Lower lobe of right lung (tissue), 2 donors: Measurements from ENCODE around the gene ZMIZ1. TPM values are rescaled to one million over a fixed set of nuclear protein-coding genes. Genes with fewer than 3 reads are reported as not detected.
A peak's percentile ranks its signal among the peaks of the same experiment; 100 is the strongest.

ENCODE experiments used
- ATAC-seq, 2 donors: fragments of 200-7000 bp; cut with Tn5 transposase; one replicate each; pipeline ENCODE4 v1.9.1; 2020 to 2022; ENCODE audit warnings: mild to moderate bottlenecking in 2 of 2, moderate library complexity in 2 of 2
- DNase-seq: peaks from one replicate; pipeline ENCODE4 v3.0.0-alpha.2; 2020
- H3K27ac ChIP-seq: fragments of 200-600 bp; one replicate; pipeline ENCODE4 v1.8.0; 2022
- H3K27me3 ChIP-seq: fragments of 200-600 bp; one replicate; pipeline ENCODE4 v1.8.0; 2022; ENCODE audit warnings: low read depth
- H3K36me3 ChIP-seq: fragments of 200-600 bp; one replicate; pipeline ENCODE4 v1.8.0; 2022; ENCODE audit warnings: mild to moderate bottlenecking
- H3K4me1 ChIP-seq: fragments of 200-600 bp; one replicate; pipeline ENCODE4 v1.8.0; 2022
- H3K4me3 ChIP-seq: fragments of 200-600 bp; one replicate; pipeline ENCODE4 v1.8.0; 2022; ENCODE audit warnings: mild to moderate bottlenecking
- H3K9me3 ChIP-seq: fragments of 200-600 bp; one replicate; pipeline ENCODE4 v1.8.0; 2022
- intact Hi-C: fragments of 100-400 bp; cut with DNase I; formaldehyde crosslinking; loops from one replicate; pipeline ENCODE4 v1.11.0; 2022
- total RNA-seq: library from RNA; stranded (reverse); fragmentation: NEBNext Ultra II Directional; extraction: Animal tissue kit (Norgen Biotek cat#: 25700); gene quantifications from one replicate; pipeline ENCODE4 v1.2.1, GENCODE V29; 2021
- TF ChIP-seq, protein P1 (sequence below): fragments of 200-600 bp; IDR thresholded peaks from one replicate; pipeline ENCODE4 v1.8.0; 2022; ENCODE audit warnings: antibody characterized with exemption, mild to moderate bottlenecking
- donor health status: DM: no; HTN: yes; CAD: no; lungs with severe emphysema.

ZMIZ1 gene
- total RNA-seq, 1 donor from 2014 or later: 102 TPM

DNA sequence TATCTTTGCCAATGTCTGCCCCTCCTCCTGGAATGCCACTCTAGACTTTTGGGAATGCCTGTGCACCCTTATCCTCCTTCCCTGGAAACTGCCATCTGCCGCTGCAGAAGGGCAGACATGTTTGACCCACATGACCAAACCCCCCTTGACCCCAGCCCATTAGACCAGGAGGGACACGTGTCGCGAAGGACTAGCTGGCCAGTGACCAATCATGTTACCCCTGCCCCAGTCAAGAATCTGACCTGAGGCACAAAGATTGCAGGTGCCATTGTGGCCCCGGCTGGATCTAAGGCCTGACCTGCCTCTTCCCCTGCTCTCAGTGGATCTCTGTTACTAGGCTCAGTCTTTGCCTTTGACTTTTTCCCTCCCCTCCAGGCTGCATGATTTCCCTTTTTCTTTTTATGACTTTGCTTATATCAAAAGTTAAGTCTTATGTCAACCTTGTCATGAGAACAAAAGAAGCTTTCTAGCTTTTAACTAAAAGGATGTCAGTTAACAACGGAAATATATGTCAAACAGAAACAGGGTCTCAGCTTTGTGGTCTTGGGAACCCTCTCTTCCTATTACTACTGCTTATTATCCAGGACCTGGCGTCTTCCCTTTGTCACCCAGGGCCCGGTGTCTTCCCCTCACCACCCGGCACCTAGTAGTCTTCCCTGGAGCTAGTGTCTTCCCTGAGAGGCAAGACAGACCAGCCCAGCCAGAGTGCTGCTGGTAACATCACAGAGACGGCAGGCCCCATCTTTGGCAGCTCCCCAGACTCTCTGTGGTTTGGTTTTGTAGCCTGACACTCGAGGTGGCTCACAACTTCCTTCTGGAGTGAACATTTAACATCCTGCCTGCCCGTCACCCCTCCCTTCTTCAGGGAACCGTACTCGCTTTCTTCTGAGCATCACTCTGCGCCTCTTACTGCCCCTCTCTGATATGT, 254.1 kb downstream of the ZMIZ1 start:
- Histone ChIP-seq H3K27me3 (no peaks in the 10 kb centered on the region), H3K36me3 (no peaks in the 10 kb centered on the region), H3K9me3 (no peaks in the 10 kb centered on the region), H3K4me3 (no peak overlapping the region), H3K4me1 (peaks cover 18% of the 10 kb centered on the region), H3K27ac (peak overlapping the region; percentile 24)
- DNase-seq: peak; percentile 72
- intact Hi-C loops: no loop called here
- ATAC-seq: peak; percentile 63 to 70
- TF ChIP-seq, protein P1, sequence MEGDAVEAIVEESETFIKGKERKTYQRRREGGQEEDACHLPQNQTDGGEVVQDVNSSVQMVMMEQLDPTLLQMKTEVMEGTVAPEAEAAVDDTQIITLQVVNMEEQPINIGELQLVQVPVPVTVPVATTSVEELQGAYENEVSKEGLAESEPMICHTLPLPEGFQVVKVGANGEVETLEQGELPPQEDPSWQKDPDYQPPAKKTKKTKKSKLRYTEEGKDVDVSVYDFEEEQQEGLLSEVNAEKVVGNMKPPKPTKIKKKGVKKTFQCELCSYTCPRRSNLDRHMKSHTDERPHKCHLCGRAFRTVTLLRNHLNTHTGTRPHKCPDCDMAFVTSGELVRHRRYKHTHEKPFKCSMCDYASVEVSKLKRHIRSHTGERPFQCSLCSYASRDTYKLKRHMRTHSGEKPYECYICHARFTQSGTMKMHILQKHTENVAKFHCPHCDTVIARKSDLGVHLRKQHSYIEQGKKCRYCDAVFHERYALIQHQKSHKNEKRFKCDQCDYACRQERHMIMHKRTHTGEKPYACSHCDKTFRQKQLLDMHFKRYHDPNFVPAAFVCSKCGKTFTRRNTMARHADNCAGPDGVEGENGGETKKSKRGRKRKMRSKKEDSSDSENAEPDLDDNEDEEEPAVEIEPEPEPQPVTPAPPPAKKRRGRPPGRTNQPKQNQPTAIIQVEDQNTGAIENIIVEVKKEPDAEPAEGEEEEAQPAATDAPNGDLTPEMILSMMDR: no peak

DNA sequence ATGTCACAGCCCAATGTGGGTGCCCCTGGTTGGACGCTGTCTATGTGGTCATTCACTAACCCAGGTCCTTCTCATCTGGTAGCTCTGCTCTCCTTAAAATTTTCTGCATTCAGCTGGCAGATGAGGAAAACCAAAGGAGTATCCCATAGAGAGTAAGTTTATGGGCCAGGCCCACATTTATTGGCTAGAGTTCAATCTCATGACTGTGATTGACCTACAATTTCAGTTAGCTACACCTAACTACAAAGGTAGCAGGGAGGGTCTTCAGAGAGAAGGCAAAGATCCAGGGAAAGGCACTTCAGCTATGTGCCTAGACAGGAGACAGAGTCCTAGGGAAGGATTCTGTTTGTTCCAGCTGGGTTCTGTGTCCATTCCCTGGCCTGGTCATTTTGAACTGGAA, 254.8 kb downstream of the ZMIZ1 start:
- intact Hi-C loops: no loop called here
- no peak overlapping the region for H3K4me3 ChIP-seq
- TF ChIP-seq, protein P1: no peak
- no peaks in the 10 kb centered on the region for H3K27me3 ChIP-seq
- H3K27ac ChIP-seq: no peak overlapping the region
- H3K36me3 ChIP-seq: no peaks in the 10 kb centered on the region
- no peak for DNase-seq
- no peak for ATAC-seq
- H3K4me1 ChIP-seq: peaks cover 13% of the 10 kb centered on the region
- no peaks in the 10 kb centered on the region for H3K9me3 ChIP-seq

DNA sequence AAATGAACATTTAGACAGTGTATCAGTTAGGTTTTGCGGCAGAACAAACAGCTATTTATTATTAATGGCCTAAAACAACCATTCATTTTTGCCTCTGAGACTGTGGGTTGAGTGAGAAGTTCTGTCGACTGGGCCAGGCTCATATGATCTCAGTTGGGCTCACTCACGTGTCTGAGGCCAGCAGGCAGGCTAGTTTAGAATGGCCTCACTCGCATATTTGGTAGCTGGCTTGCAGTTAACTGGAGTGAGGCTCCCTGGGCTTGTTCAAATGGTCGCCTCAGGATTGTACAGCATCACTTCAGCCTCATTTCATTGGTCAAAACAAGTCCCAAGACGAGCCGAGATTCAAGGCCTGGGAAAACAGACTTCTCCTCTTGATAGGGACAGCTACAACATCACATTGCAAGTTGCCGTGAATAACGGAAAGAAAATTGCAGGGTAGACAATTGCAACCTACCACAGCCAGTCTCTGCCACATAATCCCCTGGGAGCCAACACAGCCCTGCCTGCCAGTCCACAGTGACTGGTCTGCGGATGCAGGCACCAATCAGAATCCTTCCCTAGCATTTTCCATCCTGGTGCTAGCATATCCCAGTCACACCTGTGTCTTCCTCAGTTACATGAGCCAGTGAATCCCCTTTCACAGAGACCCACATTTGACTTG, 255.4 kb downstream of the ZMIZ1 start:
- Histone ChIP-seq H3K4me3 (no peak overlapping the region), H3K27me3 (no peaks in the 10 kb centered on the region), H3K4me1 (peaks cover 13% of the 10 kb centered on the region), H3K27ac (no peak overlapping the region), H3K9me3 (no peaks in the 10 kb centered on the region), H3K36me3 (no peaks in the 10 kb centered on the region)
- DNase-seq (peak; percentile 13), ATAC-seq (no peak)
- TF ChIP-seq, protein P1: no peak
- intact Hi-C loops: no loop called here

DNA sequence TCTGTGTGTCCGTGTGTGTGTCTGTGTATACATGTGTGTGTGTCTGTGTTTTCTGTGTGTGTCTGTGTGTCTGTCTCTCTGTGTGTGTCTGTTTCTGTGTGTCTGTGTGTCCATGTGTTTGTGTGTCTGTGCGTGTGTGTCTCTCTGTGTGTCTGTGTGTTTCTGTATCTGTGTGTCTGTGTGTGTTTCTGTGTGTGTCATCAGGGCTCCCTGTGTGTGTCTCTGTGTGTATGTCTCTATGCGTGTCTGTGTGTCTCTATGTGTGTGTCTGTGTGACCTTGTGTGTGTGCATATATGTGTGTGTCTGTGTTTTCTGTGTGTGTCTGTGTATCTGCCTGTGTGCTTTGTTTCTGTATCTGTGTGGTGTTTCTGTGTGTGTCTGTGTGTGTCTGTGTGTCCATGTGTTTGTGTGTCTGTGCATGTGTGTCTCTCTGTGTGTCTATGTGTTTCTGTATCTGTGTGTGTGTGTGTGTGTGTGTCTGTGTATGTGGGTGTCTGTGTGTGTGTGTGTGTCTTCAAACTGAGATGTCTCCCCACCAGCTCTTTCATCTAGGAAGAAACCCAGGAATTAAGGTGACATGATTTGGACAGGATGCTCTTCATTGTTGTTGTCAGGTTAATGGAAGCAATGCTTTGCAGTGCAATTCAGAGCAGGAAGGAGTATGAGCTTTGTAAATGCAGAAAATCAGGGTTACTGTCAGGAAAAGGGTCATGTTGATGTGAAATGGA, 257.8 kb downstream of the ZMIZ1 start:
- ATAC-seq (no peak), DNase-seq (no peak)
- H3K27ac ChIP-seq: no peak overlapping the region
- TF ChIP-seq, protein P1: no peak
- intact Hi-C loops: no loop called here
- H3K36me3 ChIP-seq: no peaks in the 10 kb centered on the region
- no peaks in the 10 kb centered on the region for H3K27me3 ChIP-seq
- H3K4me3 ChIP-seq: no peak overlapping the region
- peaks cover 13% of the 10 kb centered on the region for H3K4me1 ChIP-seq
- no peaks in the 10 kb centered on the region for H3K9me3 ChIP-seq

DNA sequence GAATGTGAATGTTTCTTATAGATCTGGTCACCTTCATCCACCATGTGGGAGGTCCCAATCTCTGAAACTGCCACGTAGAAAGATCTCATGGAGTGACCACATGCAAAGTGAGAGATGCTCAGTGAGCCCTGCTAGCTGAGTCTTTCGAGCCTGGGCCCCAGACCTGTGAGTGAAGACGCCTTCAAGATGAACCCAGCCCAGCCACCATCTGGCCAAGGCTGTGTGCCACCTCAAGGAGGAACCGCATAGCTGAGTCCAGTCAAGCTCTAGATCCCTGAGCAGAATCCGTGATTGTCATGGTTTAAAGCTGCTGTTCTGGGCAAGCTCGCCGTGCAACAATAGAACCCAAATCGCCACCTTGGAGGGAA, 258.3 kb downstream of the ZMIZ1 start:
- H3K9me3 ChIP-seq: no peaks in the 10 kb centered on the region
- TF ChIP-seq, protein P1: no peak
- ATAC-seq (no peak), DNase-seq (peak; percentile 28)
- H3K27ac ChIP-seq: no peak overlapping the region
- peaks cover 11% of the 10 kb centered on the region for H3K4me1 ChIP-seq
- H3K36me3 ChIP-seq: no peaks in the 10 kb centered on the region
- no peak overlapping the region for H3K4me3 ChIP-seq
- intact Hi-C loops: no loop called here
- no peaks in the 10 kb centered on the region for H3K27me3 ChIP-seq
